ENCODE measurements around the gene PTGFRN.

Gene PTGFRN

DNA sequence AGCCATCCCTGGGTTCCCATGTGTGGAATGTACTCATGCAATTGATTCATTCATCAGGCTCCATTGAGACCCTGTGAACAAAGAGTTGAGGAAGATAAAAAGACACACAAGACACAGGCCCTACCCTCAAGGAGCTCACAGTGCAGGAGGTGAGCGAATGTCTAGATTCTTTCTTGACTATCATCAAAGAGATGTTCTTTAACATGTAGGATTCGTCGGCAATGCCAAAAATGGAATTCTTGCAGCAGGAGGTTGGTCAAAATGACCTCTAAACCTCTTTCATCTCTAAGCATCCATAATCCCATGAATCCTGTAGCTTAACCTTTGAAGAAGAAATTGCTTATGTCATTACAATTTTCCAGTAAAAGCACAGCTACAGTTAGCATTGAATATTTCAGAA lies 122.5 kb downstream of the PTGFRN start:
- no peaks in the 10 kb centered on the region for H3K27me3 Mint-ChIP-seq
- ATAC-seq (ENCODE audit: low read depth) (no peak), DNase-seq (ENCODE audit: low spot score in 2 of 2) (no peak)
- H3K9me3 Mint-ChIP-seq, result no peaks in the 10 kb centered on the region
- no peak overlapping the region for H3K27ac Mint-ChIP-seq
- no peaks in the 10 kb centered on the region for H3K4me1 Mint-ChIP-seq
- no peaks in the 10 kb centered on the region for H3K36me3 Mint-ChIP-seq
- H3K4me3 Mint-ChIP-seq, result no peak overlapping the region

DNA sequence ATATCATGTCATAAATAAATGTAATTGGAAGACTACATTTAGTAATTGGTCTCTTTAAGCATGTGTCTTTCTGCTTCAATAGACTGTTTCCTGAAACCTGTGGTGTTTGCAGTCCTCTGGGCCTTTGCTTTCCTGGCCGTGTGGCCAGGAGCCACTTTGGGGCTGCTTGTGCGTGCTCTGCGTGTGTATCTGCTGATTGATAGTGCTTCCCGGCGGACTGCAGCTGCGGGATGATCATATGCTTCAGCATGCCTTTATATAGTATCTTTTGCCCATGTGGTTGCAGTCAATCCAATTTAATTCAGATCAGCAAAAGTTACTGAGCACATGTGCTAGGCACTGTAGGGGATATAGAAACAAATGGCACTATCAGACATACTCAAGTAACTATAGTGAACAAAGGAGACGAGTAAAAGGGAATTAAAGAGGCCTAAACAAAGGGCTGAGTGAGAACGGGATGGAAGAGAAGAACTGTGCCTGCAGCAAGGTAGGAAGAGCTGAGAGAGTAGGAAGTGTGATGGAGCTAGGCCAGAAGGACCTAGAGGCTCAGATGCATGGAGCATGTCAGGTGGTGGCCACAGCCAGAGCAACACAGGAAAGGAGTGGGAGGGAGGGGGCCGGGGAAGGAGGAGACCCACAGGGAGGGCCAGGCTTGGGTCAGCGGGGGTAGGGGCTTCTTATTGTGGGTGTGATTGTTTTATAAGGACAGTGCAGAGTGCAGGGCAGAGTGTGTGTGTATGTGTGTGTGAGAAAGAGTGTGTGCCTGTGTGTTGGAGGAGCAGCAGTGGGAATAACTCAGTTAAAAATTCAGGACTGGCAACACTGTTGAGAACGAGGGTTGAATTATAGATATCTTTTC lies 123.2 kb downstream of the PTGFRN start:
- peak overlapping the region; percentile 0 for H3K27ac Mint-ChIP-seq
- ATAC-seq (ENCODE audit: low read depth) (no peak), DNase-seq (ENCODE audit: low spot score in 2 of 2) (no peak)
- H3K4me1 Mint-ChIP-seq, result no peaks in the 10 kb centered on the region
- no peaks in the 10 kb centered on the region for H3K27me3 Mint-ChIP-seq
- no peaks in the 10 kb centered on the region for H3K9me3 Mint-ChIP-seq
- no peaks in the 10 kb centered on the region for H3K36me3 Mint-ChIP-seq
- H3K4me3 Mint-ChIP-seq, result no peak overlapping the region

DNA sequence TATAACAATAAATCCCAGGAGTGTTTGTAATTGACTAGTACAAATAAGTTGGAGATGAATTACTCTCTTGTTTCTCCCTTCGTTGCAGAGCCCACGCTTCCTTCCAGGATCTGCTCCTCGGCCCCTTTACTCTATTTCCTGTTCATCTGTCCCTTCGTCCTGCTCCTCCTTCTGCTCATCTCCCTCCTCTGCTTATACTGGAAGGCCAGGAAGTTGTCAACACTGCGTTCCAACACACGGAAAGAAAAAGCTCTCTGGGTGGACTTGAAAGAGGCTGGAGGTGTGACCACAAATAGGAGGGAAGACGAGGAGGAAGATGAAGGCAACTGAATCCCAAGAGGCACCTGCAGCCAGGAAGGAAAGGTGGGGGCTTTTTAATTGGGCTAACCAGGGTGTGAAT lies 124.1 kb downstream of the PTGFRN start:
- Mint-ChIP-seq H3K36me3 (no peaks in the 10 kb centered on the region), H3K27me3 (no peaks in the 10 kb centered on the region), H3K4me3 (no peak overlapping the region), H3K27ac (no peak overlapping the region), H3K4me1 (no peaks in the 10 kb centered on the region), H3K9me3 (no peaks in the 10 kb centered on the region)
- ATAC-seq (ENCODE audit: low read depth) (no peak), DNase-seq (ENCODE audit: low spot score in 2 of 2) (no peak)

DNA sequence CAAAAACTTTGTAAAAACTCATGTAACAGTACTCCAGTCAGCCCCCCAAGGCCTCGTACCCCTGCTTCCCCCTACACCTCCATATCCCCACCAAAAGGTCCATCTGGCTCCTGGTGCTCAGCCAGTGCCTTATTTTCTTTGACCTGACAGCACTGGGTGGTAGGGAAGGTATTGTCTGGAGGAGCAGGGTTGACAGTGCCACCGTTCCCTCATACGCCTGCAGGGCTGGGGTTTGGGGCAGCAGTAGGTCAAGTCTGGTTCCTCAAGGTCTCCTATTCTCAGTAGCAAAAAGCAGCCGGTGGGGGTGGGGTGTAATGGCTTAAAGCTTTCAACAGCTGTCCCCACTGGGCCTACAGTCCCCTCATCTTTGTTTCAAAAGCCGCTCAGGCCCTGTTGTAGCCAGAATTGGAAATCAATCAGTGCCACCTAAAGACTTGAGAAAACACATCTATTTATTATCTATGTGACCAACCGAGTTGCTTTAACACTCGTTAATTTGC lies 125.1 kb downstream of the PTGFRN start:
- ATAC-seq (ENCODE audit: low read depth) (no peak), DNase-seq (ENCODE audit: low spot score in 2 of 2) (no peak)
- no peaks in the 10 kb centered on the region for H3K27me3 Mint-ChIP-seq
- no peaks in the 10 kb centered on the region for H3K4me1 Mint-ChIP-seq
- H3K4me3 Mint-ChIP-seq, result no peak overlapping the region
- no peaks in the 10 kb centered on the region for H3K9me3 Mint-ChIP-seq
- H3K27ac Mint-ChIP-seq, result no peak overlapping the region
- H3K36me3 Mint-ChIP-seq, result no peaks in the 10 kb centered on the region

DNA sequence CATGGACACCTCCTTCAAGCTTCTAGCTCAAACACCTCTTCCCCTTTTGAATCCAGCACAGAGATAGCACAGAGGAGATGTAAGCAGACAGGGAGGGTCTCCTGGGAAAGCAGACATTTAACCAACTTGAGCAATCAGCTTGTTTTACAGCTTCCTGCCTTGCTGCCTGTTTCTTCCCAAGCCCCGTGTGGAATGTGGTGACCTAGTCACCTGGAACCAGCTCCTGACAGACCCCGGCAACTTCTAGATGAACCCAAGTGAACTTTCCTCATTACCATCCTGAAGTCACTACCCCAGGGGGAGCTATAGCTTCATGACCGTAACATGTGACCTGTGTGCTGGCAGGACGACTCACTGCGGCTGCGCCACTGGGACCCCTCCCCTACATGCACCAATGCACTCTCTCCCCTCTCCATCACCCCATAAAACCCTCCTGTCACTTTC lies 126.3 kb downstream of the PTGFRN start:
- no peak overlapping the region for H3K4me3 Mint-ChIP-seq
- H3K4me1 Mint-ChIP-seq, result no peaks in the 10 kb centered on the region
- H3K27me3 Mint-ChIP-seq, result no peaks in the 10 kb centered on the region
- no peaks in the 10 kb centered on the region for H3K36me3 Mint-ChIP-seq
- no peak for ATAC-seq (ENCODE audit: low read depth)
- H3K27ac Mint-ChIP-seq, result no peak overlapping the region
- H3K9me3 Mint-ChIP-seq, result no peaks in the 10 kb centered on the region
- no peak for DNase-seq (ENCODE audit: low spot score in 2 of 2)

DNA sequence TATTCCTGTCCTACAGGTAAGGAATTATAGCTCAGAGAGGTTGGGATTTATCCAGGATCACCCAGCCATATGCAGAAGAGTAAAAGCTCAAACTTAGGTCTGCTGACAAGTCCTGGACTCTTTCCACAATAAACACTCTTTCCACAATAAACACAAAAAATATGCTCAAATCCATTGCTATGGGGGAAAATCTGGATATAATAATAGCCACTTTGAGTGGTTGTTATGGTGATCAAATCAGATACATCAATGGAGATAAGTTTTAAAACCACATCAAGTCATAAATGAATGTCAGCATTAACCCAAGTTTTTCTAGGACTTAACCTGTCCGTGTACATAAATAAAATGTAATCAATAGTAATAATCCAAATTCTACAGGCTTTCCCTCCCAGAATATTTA lies 128.1 kb downstream of the PTGFRN start:
- DNase-seq (ENCODE audit: low spot score in 2 of 2), result no peak
- peaks cover 2% of the 10 kb centered on the region for H3K36me3 Mint-ChIP-seq
- no peak overlapping the region for H3K27ac Mint-ChIP-seq
- no peaks in the 10 kb centered on the region for H3K27me3 Mint-ChIP-seq
- no peaks in the 10 kb centered on the region for H3K9me3 Mint-ChIP-seq
- ATAC-seq (ENCODE audit: low read depth), result no peak
- no peak overlapping the region for H3K4me3 Mint-ChIP-seq
- H3K4me1 Mint-ChIP-seq, result no peaks in the 10 kb centered on the region

DNA sequence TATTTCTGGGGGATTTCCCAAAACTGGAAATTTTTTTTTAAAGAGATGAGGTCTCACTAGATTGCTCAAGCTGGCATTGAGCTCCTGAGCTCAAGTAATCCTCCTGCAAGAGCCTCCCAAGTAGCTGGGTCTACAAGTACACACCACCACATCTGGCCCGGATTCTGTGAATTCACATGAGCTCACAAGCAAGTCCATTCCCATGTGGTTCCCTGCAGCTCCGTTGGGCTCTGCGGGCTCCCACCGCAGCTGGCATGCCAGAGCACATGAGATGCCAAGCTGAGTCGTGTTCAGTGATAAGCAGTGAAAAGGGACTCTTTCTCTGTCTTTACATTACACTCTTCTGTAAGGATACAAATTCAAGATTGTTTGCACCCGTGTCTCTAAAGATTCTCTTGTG lies 128.5 kb downstream of the PTGFRN start:
- no peak for ATAC-seq (ENCODE audit: low read depth)
- no peaks in the 10 kb centered on the region for H3K27me3 Mint-ChIP-seq
- DNase-seq (ENCODE audit: low spot score in 2 of 2), result no peak
- H3K9me3 Mint-ChIP-seq, result no peaks in the 10 kb centered on the region
- H3K27ac Mint-ChIP-seq, result no peak overlapping the region
- no peaks in the 10 kb centered on the region for H3K4me1 Mint-ChIP-seq
- no peak overlapping the region for H3K4me3 Mint-ChIP-seq
- peaks cover 2% of the 10 kb centered on the region for H3K36me3 Mint-ChIP-seq
